HCT116 (cell line): ENCODE results near the gene LRCH1.

ENCODE experiments used
- EZH2 ChIP-seq: fragments of 200-600 bp; sonication (generic); IDR thresholded peaks from 2 replicates; pipeline ENCODE4 v1.6.1; 2017; ENCODE audit warnings: antibody characterized with exemption, mixed run types
- RAD21 ChIP-seq: IDR thresholded peaks from 2 replicates; pipeline ENCODE4 v1.6.1; 2012; ENCODE audit warnings: low read depth, mild to moderate bottlenecking
- SP1 ChIP-seq: IDR thresholded peaks from 2 replicates; pipeline ENCODE4 v1.6.1; 2012; ENCODE audit warnings: low read depth
- ZFX ChIP-seq: fragments of 450-650 bp; IDR thresholded peaks from 2 replicates; pipeline ENCODE4 v1.6.1; 2017

GRCh38 chr13:46569456-46569855, 16.5 kb downstream of the LRCH1 start:
- TF ChIP-seq SP1 (no peak), ZFX (no peak), RAD21 (no peak), EZH2 (no peak)
